Lower leg skin (tissue), 4 donors: ENCODE measurements around the gene LRCOL1. TPM values are rescaled to one million over a fixed set of nuclear protein-coding genes. Genes with fewer than 3 reads are reported as not detected.

Source experiments
- DNase-seq, 2 donors: peaks; one replicate each; pipeline ENCODE4 v3.0.0-alpha.2; 2019; ENCODE audit warnings: low spot score in 2 of 2
- H3K4me3 ChIP-seq: fragments of 200-600 bp; sonication (generic); 2 replicates; pipeline ENCODE4 v1.5.1; 2017; ENCODE audit warnings: mild to moderate bottlenecking, low read depth; ENCODE audit not compliant: poor library complexity, severe bottlenecking
- CTCF ChIP-seq, 3 donors: fragments of 450-650 bp; IDR thresholded peaks; one replicate each; pipeline ENCODE4 v1.5.1; 2016; ENCODE audit warnings: antibody characterized with exemption in 3 of 3, mild to moderate bottlenecking in 3 of 3, moderate library complexity in 2 of 3
- POLR2A ChIP-seq, 2 donors: fragments of 450-650 bp; IDR thresholded peaks; one replicate each; pipeline ENCODE4 v1.6.1; 2016 to 2017; ENCODE audit warnings: antibody characterized with exemption in 2 of 2, mild to moderate bottlenecking in 1 of 2, moderate library complexity in 1 of 2
- WGBS, 2 donors: methylation state at CpG; one replicate each; pipeline ENCODE4 v1.1.5; 2018; 5-methylcytosine and 5-hydroxymethylcytosine counted together
- intact Hi-C: fragments of 100-400 bp; cut with DNase I; formaldehyde crosslinking; loops from one replicate; pipeline ENCODE4 v1.15.0; 2023; ENCODE audit warnings: low total_unique reads
- total RNA-seq, 4 donors: library from RNA; depleted of rRNA; stranded (reverse); fragments of >200 nt; gene quantifications; one replicate each; pipeline ENCODE4 v1.1.0, GENCODE V29; 2016

Gene LRCOL1
- total RNA-seq, 4 donors from 2014 or later: not detected

DNA sequence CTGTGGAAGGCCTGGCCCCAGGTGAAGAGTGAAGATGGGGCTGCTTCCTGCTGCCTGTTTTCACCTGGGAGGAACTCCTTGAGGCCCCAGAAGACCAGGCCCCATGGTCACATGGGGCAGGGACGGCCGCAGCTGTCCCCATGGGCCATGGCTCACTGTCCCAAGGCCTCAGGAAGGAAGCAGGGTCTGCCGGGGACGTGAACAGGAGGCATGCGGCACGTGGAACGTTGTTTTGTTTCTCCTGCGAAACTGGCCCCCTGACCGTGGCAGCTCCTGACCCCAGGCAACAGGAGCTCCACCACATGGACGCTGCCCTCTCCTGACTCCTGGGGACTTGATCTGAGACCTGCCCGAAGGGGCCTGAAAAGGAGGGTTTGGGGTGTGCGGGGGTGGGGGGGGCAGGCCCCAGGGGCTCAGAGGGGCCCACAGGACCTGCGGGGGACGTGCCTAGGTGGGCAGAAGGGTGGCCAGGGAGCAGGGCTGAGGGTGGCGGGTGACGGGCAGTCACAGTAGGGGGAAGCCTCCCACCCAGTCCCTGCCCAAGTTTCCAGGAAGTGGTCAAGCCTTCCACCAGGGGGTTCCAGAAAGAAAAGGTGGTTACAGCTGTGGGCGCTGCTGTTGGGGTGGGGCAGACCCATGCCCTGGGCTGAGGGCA lies 41.4 kb downstream of the LRCOL1 start:
- H3K4me3 ChIP-seq: no peak overlapping the region
- no peak for TF ChIP-seq POLR2A (IDR thresholded peaks at IDR 0.05)
- 92 to 94% methylated on average over 17 of the region's 17 CpGs for WGBS, 2 donors
- intact Hi-C loops: no loop called here
- DNase-seq: no peak

GRCh38 chr12:132568301-132568700 lies 42.1 kb downstream of the LRCOL1 start:
- WGBS, 2 donors: 92 to 96% methylated on average over 16 of the region's 16 CpGs
- TF ChIP-seq CTCF (IDR thresholded peaks at IDR 0.05) (no peak), POLR2A (IDR thresholded peaks at IDR 0.05) (no peak)
- no peak for DNase-seq
- intact Hi-C loops: no loop called here
- no peak overlapping the region for H3K4me3 ChIP-seq

- WGBS, 2 donors: 87 to 91% methylated on average over 9 to 18 of the region's 25 CpGs
- TF ChIP-seq CTCF (IDR thresholded peaks at IDR 0.05): no peak
- TF ChIP-seq POLR2A (IDR thresholded peaks at IDR 0.05): no peak
- intact Hi-C loops: no loop called here
- no peak for DNase-seq
- H3K4me3 ChIP-seq: no peak overlapping the region
Observed at GRCh38 chr12:132566516-132567131, 43.8 kb downstream of the LRCOL1 start.

DNA sequence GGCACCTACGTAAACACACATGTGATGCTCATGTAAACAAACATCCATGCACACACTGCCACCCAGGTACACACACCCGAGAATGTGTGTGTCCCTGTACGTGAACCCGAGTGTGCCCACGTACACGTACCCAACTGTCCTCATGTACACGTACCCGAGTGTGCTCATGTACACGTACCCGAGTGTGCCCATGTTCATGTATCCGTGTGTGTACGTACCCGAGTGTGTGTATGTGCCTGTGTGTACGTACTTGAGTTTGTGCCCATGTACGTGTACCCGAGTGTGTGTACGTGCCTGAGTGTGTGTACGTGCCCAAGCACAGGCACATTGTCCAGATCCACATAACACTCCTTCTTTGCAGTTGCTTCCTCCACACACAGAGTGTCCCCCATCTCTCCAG lies 45.0 kb downstream of the LRCOL1 start:
- intact Hi-C loops: no loop called here
- DNase-seq: no peak
- H3K4me3 ChIP-seq: no peak overlapping the region
- WGBS, 2 donors: 92% methylated on average over 18 of the region's 18 CpGs
- TF ChIP-seq CTCF (IDR thresholded peaks at IDR 0.05) (no peak), POLR2A (IDR thresholded peaks at IDR 0.05) (no peak)

DNA sequence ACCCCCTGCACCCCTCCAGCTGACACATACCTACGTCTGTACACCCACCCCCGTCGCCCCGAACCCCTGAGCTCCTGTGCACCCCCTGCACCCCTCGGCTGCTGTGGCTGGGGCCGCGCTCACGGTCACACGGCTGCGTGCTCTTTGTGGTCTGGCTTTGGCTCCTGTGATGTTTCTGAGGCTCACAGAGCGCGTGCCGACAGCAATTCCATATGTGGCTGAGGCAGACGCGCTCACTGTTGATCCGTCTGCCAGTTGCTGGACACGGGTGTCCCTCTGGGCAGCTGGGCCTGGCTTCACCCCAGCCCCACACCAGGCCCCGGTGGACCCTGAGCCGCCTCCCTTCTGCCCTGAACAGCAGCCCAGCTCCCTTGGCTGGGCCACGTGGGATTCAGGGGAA lies 46.5 kb downstream of the LRCOL1 start:
- intact Hi-C loops: no loop called here
- no peak for TF ChIP-seq CTCF (IDR thresholded peaks at IDR 0.05)
- WGBS, 2 donors: 94 to 97% methylated on average over 17 to 20 of the region's 20 CpGs
- DNase-seq: no peak
- H3K4me3 ChIP-seq: no peak overlapping the region

DNA sequence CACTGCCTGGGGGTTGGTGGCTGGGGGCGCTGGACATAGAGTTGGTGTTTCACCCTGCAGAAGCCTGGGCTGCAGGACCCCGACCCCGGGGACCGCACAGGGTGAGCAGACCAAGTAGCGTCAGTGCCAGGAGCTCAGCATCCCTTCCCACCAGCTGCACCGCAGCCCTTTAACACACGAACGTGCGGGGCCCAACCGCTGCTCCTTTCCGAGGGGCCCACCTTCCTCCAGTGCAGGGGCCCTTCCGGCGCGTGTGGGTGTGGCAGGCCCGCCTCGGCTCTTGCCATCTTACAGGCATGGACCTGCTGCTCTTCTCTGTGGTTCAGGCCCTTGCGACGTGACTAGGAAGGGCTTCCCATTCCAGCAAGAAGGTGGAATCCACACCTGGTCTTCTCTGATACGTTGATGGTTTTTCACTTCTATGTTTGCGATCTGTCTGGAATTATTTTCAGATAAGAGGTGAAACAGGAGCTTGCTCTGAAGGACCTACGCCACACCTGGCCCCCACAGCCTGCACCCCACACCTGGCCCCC lies 47.8 kb downstream of the LRCOL1 start:
- WGBS, 2 donors: 77 to 86% methylated on average over 14 to 20 of the region's 21 CpGs
- intact Hi-C loops: no loop called here

More for the DNA sequence above, 47.8 kb downstream of the LRCOL1 start:
- H3K4me3 ChIP-seq: no peak overlapping the region
- no peak for DNase-seq
- TF ChIP-seq CTCF (IDR thresholded peaks at IDR 0.05): no peak
- TF ChIP-seq POLR2A (IDR thresholded peaks at IDR 0.05): no peak
